SKM-1 (cell line): ENCODE measurements around the gene ZNF423.
"Not testable (repeated sequence)": the region's sequence is repeated elsewhere in the genome, so short reads cannot be mapped to it uniquely, and the experiment has no call there.

ENCODE experiments used
- DNase-seq: peaks from one replicate; lab custom pipeline; 2025; ENCODE audit not compliant: unreplicated experiment; lab: John Stamatoyannopoulos, UW

ZNF423 gene

GRCh38 chr16:49564496-49565229 lies 291.2 kb downstream of the ZNF423 start:
- DNase-seq, result no peak

DNA sequence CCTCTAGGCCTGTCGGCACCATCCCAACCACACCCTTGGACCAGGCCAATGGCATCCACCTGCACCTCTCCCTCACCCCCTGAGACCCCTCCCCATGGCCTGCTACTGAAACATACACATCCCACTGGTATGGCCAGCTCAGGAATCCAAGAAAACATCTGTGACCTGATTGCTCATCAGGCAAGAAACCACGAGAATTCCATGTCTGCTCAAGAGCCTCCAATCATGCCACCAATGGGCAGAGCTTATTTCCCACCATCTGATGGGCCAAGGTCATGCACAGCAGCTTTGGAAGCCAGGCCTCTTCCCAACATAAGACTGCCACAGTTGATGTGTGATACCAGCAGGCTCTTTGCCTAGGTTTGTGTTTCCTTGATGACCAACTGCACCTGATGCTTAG lies 292.2 kb downstream of the ZNF423 start:
- no peak for DNase-seq

GRCh38 chr16:49562894-49563293 lies 293.0 kb downstream of the ZNF423 start:
- not testable (repeated sequence) for DNase-seq

GRCh38 chr16:49562228-49562627 lies 293.7 kb downstream of the ZNF423 start:
- no peak for DNase-seq

- no peak for DNase-seq
Observed at GRCh38 chr16:49560004-49560830, 295.7 kb downstream of the ZNF423 start.

- DNase-seq, result no peak
Observed at GRCh38 chr16:49559242-49559641, 296.7 kb downstream of the ZNF423 start.

- DNase-seq, result no peak
Observed at GRCh38 chr16:49558451-49558850, 297.5 kb downstream of the ZNF423 start.

- peak; percentile 7 for DNase-seq
Observed at GRCh38 chr16:49556606-49557446, 299.1 kb downstream of the ZNF423 start.

- DNase-seq, result no peak
Observed at GRCh38 chr16:49556249-49556605, 299.7 kb downstream of the ZNF423 start.

DNA sequence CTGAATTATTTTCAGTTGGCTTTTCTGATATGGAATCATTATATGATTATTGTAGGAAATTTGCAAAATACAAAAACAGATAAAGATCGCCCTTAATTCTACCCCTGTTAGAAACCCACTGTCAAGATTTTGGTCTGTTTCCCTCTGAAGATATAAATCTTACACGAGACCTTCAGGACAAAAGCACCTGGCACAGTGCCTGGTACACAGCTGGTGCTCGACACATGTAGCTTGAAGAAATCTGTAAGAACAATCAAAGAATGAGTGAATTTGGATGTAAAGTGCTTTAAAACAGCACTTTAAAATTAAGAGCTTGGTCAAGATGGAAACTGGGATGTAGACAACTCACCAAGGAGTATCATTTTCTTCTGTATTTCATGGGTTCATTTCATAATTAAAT lies 301.2 kb downstream of the ZNF423 start:
- DNase-seq, result no peak

- DNase-seq, result no peak
Observed at GRCh38 chr16:49552313-49552928, 303.5 kb downstream of the ZNF423 start.

DNA sequence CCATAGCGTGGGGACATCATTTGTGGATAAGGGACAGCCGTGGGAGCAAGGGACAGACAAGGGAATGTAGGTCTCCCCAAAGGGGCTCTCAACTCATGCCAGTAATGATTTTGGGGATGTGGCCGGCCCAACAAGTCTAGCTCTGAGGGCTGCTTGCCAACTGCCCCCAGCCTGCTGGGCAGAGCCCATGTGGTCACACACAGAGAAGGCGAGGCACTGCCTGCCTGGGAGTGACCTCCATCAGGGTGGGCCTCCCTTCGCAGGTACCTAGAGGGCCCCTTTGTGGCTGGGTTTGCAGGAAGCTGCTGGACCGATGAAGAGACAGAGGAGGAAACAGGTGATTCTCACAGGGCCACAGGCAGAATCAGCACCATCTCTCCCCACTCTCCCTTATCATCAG lies 305.2 kb downstream of the ZNF423 start:
- DNase-seq, result no peak

DNA sequence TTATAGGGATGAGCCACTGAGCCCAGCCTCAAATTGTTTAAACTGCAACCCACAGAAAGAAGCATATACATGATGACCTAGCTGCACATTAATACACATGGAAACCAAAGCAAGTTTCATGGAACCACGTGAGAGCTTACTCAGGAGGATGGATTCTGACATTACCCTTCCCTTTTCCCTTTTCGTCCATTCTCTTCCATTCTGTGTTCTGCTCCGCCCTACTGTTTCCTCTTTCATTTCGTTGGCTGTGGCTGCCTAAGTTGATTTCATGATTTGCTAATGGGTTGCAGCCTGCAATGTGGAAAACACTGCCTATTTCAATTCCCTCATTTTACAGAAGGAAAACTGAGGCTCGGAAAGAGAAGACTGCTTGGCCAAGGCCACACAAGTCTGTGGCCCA lies 305.8 kb downstream of the ZNF423 start:
- DNase-seq, result no peak

- DNase-seq, result no peak
Observed at GRCh38 chr16:49548325-49548970, 307.5 kb downstream of the ZNF423 start.

GRCh38 chr16:49547448-49547847 lies 308.5 kb downstream of the ZNF423 start:
- no peak for DNase-seq

DNA sequence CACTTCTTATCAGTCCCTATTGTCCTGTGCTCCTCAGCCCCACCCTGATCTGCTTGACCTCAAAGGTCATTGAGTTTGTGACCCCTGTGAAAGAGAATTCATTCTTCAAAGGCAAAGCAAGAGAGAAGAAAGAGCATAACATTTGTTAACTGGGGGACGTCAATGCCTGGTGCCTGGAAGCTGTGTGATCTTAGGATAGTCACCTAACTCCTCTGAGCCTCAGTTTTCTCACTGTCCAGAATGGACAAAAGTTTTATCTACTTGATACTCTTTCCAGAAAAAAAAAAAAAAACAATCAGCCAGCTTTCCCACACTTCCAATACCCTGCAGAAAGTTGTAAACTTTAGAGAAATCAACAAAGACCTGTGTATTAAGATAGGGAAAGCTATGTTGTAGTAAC lies 309.2 kb downstream of the ZNF423 start:
- no peak for DNase-seq

GRCh38 chr16:49545741-49546448 lies 310.0 kb downstream of the ZNF423 start:
- DNase-seq, result no peak

DNA sequence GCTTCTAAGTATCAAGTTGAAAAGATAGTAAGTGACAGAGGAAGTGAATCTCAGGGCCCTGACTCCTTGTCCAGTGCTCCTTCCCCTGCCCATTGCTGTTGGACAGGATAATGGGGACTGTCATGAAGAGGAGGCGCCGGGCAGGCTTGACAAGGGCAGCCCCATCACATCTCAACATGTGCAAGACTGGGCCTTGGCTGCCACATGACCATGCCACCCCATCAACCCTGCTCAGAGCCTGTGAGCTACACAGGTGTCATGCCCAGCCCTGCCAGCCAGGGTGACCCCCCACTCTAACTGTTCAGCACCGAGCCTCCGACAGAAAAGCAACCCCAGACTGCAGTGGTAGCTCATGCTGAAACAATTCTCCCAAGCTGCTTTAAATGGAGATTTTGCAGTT lies 310.7 kb downstream of the ZNF423 start:
- no peak for DNase-seq

DNA sequence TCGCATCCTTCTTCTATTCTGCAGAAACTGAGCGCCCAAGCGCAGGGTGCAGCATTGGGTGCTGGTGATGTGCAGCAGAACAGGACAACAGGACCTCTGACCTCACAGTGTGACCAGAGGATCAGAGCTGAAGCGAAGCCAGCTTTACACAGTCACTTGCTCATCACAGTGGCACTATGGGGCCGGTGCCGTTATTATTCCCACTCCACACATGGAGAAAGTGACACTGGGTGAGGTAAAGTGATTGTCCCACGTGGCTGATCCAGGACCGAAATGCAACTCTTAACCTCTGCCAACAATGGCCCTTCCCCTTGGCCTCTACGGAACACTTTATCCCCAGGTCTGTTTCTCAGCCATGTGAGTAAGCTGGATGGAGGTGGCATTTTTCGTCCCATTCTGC lies 311.1 kb downstream of the ZNF423 start:
- no peak for DNase-seq

DNA sequence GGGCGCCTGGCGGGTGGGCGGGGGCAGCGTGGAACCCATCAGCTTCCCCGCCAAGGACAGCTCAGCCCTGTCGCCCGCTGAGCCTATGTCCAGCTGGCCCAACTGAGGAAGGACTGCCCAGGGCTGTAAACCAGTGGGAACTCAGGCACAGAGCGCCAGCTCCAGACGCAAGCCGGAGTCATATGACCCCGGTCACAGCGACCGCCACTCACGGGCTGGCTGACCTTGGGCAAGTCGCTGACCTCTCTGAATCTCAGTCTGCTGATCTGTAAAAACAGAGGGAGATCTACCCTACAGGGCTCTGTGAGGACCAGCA lies 312.3 kb downstream of the ZNF423 start:
- no peak for DNase-seq
